Measurements from ENCODE around the gene HGS. TPM values are rescaled to one million over a fixed set of nuclear protein-coding genes. Genes with fewer than 3 reads are reported as not detected.

HGS gene
- total and polyA plus RNA-seq, 2 of the 8 experiments (the other 6 are each of a cell fraction or from before 2014, with no cell fraction given) = 80.8 to 99.7 TPM

DNA sequence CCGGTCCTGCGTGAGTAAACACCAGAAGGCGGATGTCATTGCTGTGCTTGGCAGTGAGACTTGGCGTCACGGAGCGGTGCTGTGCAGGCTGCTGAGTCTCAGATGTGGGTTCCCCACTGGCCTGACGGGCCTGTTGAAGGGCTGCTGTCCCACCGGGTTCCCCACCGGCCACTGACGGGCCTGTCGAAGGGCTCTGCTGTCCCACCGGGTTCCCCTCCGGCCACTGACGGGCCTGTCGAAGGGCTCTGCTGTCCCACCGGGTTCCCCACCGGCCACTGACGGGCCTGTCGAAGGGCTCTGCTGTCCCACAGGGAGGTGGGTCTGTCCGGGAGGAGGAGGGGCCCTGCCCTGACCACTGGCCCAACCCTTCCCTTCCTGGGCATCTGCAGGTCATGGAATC, 2.8 kb downstream of the HGS start (continued):
- TF ChIP-seq, protein P1, sequence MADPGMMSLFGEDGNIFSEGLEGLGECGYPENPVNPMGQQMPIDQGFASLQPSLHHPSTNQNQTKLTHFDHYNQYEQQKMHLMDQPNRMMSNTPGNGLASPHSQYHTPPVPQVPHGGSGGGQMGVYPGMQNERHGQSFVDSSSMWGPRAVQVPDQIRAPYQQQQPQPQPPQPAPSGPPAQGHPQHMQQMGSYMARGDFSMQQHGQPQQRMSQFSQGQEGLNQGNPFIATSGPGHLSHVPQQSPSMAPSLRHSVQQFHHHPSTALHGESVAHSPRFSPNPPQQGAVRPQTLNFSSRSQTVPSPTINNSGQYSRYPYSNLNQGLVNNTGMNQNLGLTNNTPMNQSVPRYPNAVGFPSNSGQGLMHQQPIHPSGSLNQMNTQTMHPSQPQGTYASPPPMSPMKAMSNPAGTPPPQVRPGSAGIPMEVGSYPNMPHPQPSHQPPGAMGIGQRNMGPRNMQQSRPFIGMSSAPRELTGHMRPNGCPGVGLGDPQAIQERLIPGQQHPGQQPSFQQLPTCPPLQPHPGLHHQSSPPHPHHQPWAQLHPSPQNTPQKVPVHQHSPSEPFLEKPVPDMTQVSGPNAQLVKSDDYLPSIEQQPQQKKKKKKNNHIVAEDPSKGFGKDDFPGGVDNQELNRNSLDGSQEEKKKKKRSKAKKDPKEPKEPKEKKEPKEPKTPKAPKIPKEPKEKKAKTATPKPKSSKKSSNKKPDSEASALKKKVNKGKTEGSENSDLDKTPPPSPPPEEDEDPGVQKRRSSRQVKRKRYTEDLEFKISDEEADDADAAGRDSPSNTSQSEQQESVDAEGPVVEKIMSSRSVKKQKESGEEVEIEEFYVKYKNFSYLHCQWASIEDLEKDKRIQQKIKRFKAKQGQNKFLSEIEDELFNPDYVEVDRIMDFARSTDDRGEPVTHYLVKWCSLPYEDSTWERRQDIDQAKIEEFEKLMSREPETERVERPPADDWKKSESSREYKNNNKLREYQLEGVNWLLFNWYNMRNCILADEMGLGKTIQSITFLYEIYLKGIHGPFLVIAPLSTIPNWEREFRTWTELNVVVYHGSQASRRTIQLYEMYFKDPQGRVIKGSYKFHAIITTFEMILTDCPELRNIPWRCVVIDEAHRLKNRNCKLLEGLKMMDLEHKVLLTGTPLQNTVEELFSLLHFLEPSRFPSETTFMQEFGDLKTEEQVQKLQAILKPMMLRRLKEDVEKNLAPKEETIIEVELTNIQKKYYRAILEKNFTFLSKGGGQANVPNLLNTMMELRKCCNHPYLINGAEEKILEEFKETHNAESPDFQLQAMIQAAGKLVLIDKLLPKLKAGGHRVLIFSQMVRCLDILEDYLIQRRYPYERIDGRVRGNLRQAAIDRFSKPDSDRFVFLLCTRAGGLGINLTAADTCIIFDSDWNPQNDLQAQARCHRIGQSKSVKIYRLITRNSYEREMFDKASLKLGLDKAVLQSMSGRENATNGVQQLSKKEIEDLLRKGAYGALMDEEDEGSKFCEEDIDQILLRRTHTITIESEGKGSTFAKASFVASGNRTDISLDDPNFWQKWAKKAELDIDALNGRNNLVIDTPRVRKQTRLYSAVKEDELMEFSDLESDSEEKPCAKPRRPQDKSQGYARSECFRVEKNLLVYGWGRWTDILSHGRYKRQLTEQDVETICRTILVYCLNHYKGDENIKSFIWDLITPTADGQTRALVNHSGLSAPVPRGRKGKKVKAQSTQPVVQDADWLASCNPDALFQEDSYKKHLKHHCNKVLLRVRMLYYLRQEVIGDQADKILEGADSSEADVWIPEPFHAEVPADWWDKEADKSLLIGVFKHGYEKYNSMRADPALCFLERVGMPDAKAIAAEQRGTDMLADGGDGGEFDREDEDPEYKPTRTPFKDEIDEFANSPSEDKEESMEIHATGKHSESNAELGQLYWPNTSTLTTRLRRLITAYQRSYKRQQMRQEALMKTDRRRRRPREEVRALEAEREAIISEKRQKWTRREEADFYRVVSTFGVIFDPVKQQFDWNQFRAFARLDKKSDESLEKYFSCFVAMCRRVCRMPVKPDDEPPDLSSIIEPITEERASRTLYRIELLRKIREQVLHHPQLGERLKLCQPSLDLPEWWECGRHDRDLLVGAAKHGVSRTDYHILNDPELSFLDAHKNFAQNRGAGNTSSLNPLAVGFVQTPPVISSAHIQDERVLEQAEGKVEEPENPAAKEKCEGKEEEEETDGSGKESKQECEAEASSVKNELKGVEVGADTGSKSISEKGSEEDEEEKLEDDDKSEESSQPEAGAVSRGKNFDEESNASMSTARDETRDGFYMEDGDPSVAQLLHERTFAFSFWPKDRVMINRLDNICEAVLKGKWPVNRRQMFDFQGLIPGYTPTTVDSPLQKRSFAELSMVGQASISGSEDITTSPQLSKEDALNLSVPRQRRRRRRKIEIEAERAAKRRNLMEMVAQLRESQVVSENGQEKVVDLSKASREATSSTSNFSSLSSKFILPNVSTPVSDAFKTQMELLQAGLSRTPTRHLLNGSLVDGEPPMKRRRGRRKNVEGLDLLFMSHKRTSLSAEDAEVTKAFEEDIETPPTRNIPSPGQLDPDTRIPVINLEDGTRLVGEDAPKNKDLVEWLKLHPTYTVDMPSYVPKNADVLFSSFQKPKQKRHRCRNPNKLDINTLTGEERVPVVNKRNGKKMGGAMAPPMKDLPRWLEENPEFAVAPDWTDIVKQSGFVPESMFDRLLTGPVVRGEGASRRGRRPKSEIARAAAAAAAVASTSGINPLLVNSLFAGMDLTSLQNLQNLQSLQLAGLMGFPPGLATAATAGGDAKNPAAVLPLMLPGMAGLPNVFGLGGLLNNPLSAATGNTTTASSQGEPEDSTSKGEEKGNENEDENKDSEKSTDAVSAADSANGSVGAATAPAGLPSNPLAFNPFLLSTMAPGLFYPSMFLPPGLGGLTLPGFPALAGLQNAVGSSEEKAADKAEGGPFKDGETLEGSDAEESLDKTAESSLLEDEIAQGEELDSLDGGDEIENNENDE (IDR thresholded peaks at IDR 0.05; ENCODE audit: insufficient replicate concordance, low read length) = no peak
- TF ChIP-seq, protein P2, sequence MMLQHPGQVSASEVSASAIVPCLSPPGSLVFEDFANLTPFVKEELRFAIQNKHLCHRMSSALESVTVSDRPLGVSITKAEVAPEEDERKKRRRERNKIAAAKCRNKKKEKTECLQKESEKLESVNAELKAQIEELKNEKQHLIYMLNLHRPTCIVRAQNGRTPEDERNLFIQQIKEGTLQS (IDR thresholded peaks at IDR 0.05; ENCODE audit: insufficient read depth, low read depth, low read length) = no peak
- TF ChIP-seq TEAD4 (IDR thresholded peaks at IDR 0.05; ENCODE audit: low read depth, low read length) (no peak), SRF (IDR thresholded peaks at IDR 0.05; ENCODE audit: low read depth, low read length) (no peak), MAFK (IDR thresholded peaks at IDR 0.05; ENCODE audit: low read depth, low read length) (no peak), SIX5 (IDR thresholded peaks at IDR 0.05; ENCODE audit: low read depth, low read length) (no peak), RBBP5 (IDR thresholded peaks at IDR 0.05; ENCODE audit: borderline replicate concordance, low read depth, low read length) (no peak), EP300 (IDR thresholded peaks at IDR 0.05; ENCODE audit: borderline replicate concordance in 1 of 2, low read depth in 2 of 2, low read length in 2 of 2) (no peak), GTF2F1 (IDR thresholded peaks at IDR 0.05; ENCODE audit: borderline replicate concordance, low read depth, low read length) (no peak), SP2 (IDR thresholded peaks at IDR 0.05; ENCODE audit: low read length) (no peak), TAF7 (optimal IDR thresholded peaks at IDR 0.05; ENCODE audit: borderline replicate concordance, low read depth, low read length) (no peak)

Measured in H1 (cell line).